DMS153 treated with DMSO at 0.1 percent for 48 hours (cell line): ENCODE results near the gene TMC4.

Experiments
- DNase-seq: peaks from one replicate; lab custom pipeline; 2025; ENCODE audit not compliant: unreplicated experiment; lab: John Stamatoyannopoulos, UW

The TMC4 gene

GRCh38 chr19:54133957-54134590 is 38.9 kb downstream of the TMC4 start:
- no peak for DNase-seq

GRCh38 chr19:54133312-54133956 is 39.5 kb downstream of the TMC4 start:
- DNase-seq, result peak; percentile 54

GRCh38 chr19:54129617-54129996 is 43.4 kb downstream of the TMC4 start:
- no peak for DNase-seq

- no peak for DNase-seq
Measured at GRCh38 chr19:54128796-54129616, 44.0 kb downstream of the TMC4 start.

GRCh38 chr19:54128441-54128725 is 44.6 kb downstream of the TMC4 start:
- DNase-seq, result no peak

GRCh38 chr19:54127688-54128440 is 45.1 kb downstream of the TMC4 start:
- DNase-seq, result no peak

- DNase-seq, result no peak
Measured at GRCh38 chr19:54125713-54126112, 47.2 kb downstream of the TMC4 start.

GRCh38 chr19:54124393-54124792 is 48.6 kb downstream of the TMC4 start:
- no peak for DNase-seq

GRCh38 chr19:54123682-54124081 is 49.3 kb downstream of the TMC4 start:
- DNase-seq, result no peak

GRCh38 chr19:54121259-54121658 is 51.7 kb downstream of the TMC4 start:
- DNase-seq, result no peak

GRCh38 chr19:54115109-54116063 is 57.6 kb downstream of the TMC4 start, which contains the start of the genes PRPF31 and TFPT:
PRPF31 (plus strand) TSS chr19:54115754; CDS start chr19:54118279, 2,525 bp downstream.
TFPT (minus strand) TSS chr19:54115657; CDS start chr19:54115269, 388 bp downstream.
- peak; percentile 92 for DNase-seq

GRCh38 chr19:54114340-54115108 is 58.4 kb downstream of the TMC4 start:
- DNase-seq, result no peak
